GM11168 (cell line): Measurements from ENCODE around the gene AGBL1.

Source experiments
- in situ Hi-C: fragments of 300-500 bp; cut with MboI; formaldehyde crosslinking; loops from one replicate; pipeline ENCODE4 v1.12.0; 2022; ENCODE audit warnings: low sequenced_read_pairs; ENCODE audit not compliant: unreplicated experiment

The AGBL1 gene

GRCh38 chr15:86556396-86557017 is 476.8 kb downstream of the AGBL1 start:
- in situ Hi-C loops, result no loop called here

GRCh38 chr15:86557018-86557550 is 477.4 kb downstream of the AGBL1 start:
- in situ Hi-C loops, result no loop called here

DNA sequence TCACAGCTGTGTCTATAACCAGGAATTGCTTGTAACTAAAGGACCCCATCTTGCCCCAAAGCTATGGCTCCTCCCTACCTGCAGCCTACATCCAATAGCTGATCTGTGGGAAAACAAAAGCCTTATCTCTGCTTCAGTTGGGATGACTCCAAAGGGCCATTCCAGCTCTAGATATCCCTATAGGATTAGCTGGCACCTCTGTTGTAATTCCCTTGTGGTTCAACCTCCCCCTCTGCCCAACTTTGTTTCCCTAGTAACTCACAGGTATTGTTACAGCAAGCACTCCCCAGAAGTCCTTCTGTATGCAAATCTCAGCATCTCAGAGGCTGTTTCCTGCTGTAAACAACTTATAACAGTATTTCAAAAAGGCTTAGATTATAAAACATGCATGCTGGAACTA is 478.6 kb downstream of the AGBL1 start:
- in situ Hi-C loops, result no loop called here

DNA sequence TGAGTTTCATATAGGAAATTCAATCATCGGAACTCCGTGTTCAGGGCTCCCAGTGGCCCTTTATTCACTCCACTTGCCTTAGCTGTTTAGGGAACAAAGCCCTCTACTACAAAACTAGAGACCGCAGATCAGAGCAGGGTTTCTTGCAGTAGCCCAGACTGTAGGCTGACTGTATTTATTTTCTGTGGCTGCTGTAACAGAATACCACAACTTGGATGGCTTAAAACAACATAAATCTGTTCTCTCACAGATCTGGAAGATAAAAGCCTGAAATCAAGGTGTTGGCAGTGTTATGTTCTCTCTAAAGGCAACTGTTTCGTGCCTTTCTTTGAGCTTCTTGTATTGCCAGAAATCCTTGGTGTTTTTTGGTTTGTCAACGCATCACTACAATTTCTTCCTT is 479.0 kb downstream of the AGBL1 start:
- in situ Hi-C loops, result no loop called here

DNA sequence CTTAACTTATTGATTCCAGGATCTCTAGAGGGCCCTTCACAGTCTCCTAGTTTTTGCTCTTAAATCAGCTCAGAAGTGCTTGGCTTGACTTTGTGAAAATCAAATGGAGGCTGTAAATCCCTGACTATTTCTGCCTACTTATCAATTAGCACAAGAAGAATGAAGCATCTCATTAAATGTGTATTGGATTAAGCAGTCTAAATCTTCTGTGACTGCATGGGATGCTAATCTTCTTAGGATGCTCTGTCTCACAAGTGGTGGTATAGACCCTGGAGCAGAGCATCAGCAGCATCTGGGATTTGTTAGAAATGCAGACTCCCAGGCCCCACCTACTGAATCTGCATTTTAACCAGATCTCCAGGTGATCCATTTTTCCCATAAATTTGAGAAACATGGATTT is 488.7 kb downstream of the AGBL1 start:
- in situ Hi-C loops, result no loop called here

DNA sequence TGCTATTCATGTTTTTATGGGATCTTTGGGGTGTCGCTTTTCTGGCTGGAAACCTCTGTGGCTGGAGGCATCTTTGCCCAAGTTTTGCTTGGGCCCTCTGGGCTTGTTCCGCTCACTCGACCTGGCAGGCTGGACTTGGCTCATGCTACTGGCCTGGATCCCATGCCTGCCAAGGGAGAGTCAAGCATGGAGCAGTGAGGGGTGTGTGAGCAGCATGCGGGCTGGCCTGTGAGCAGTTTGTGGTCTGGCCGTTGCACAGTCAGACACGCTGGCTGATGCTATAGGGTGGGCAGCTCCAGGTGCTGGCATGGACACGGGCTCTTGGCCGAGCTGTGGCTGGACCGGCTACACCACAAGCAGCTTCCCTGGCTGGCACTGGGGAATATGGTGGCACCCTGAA is 491.1 kb downstream of the AGBL1 start:
- in situ Hi-C loops, result no loop called here

- in situ Hi-C loops, result no loop called here
These were observed 492.2 kb downstream of the AGBL1 start for GRCh38 chr15:86571873-86572272.

DNA sequence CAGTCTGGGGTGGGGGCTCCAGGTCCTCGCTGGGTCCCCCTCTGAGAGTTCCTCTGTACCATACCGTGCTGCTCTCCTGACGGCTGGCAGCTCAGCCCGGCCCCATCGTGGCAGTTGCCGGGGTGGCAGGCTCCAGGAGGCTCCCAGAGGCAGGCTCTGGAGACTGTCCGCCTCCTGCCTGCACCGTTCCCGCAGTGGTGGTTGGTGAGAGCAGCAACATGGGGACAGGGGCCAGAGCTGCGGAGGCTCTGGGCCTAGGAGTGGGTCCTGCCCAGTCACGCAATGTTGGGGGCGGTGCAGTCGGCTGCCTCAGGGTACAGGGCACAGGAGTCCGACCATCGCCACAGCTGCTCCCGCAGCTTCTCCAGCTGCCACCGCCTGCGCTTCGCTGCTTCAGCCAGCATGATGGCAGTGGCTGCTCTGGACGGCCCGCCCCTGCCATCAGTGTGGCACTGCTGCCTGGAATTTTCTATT is 492.7 kb downstream of the AGBL1 start:
- in situ Hi-C loops, result no loop called here

GRCh38 chr15:86573476-86573875 is 493.8 kb downstream of the AGBL1 start:
- in situ Hi-C loops, result no loop called here

DNA sequence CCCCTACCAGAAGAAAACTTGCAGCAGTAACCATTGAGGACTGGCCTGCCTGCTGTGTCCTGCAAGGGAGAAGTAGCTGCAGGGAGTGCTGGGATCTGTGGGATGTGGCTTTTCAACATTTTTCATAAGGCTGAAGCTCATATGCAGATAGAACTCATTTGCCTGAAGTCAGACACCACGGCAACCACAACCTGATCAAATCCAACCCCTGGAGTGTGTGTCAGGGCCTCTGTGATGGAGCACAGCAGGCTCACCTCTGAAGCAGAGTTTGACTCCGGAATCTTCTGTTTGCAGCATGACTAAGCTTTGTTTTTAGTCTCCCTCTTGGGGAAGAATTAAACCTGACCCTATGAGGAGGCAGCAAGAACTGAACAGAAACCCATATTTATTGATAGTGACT is 508.7 kb downstream of the AGBL1 start:
- in situ Hi-C loops, result no loop called here

DNA sequence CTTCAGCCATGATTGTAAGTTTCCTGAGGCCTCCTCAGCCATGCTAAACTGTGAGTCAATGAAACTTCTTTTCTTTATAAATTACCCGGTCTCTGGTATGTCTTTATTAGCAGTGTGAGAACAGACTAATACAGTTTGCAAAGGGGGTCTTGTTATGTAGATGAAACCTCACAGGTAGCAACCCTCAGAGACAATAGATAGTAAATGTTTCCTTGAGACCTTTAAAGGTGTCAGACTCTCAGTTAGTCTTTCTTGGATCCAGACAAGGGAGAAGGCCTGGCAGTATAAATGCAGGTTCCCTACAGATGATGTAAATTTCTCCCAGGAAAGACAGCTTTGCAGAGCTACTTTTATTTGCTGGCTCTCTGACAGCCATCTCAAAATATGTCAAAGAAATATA is 510.8 kb downstream of the AGBL1 start:
- in situ Hi-C loops, result no loop called here

GRCh38 chr15:86591158-86591557 is 511.5 kb downstream of the AGBL1 start:
- in situ Hi-C loops, result no loop called here

GRCh38 chr15:86591994-86592735 is 512.5 kb downstream of the AGBL1 start:
- in situ Hi-C loops, result no loop called here

- in situ Hi-C loops, result no loop called here
These were observed 516.1 kb downstream of the AGBL1 start for GRCh38 chr15:86595741-86596140.

- in situ Hi-C loops, result no loop called here
These were observed 523.8 kb downstream of the AGBL1 start for GRCh38 chr15:86603466-86603865.

- in situ Hi-C loops, result no loop called here
These were observed 529.0 kb downstream of the AGBL1 start for GRCh38 chr15:86608461-86609205.

DNA sequence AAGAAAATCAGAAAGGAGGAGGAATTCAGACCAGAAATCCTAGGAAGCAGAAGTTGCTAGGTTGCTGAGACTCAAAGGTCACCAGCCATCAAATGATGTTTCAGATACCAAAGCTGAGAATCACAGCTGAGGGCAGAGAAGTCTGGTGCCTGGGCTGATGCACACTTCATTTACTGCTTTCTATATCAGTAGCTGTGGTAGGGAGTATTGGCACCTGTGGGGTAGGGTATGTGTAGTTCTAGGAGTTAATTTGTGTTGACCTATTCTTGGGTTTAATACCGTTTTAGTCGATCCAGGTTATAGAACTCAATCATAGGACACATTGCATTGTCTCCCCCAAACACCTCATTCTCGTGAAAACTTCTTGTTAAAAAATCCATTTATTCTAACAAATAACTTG is 529.6 kb downstream of the AGBL1 start:
- in situ Hi-C loops, result no loop called here

DNA sequence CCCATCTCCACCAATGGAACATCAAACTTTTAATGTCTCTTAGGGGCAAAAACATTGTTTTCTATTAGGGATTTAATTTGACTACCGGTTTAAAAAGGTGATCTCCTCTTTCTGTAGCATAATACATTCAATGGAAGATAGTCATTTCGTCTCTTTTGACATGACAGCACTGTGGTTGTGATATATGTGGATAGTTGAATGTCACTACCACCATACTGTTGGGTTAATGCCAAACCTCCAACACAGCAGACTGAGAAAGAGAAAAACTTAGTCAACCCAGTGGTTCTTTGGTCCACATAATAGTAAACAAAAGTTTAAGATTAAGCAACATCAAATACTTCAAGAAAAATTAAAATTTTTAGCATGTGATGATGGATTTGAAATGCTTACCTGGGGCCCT is 530.4 kb downstream of the AGBL1 start:
- in situ Hi-C loops, result no loop called here

GRCh38 chr15:86611417-86612040 is 531.9 kb downstream of the AGBL1 start:
- in situ Hi-C loops, result no loop called here

DNA sequence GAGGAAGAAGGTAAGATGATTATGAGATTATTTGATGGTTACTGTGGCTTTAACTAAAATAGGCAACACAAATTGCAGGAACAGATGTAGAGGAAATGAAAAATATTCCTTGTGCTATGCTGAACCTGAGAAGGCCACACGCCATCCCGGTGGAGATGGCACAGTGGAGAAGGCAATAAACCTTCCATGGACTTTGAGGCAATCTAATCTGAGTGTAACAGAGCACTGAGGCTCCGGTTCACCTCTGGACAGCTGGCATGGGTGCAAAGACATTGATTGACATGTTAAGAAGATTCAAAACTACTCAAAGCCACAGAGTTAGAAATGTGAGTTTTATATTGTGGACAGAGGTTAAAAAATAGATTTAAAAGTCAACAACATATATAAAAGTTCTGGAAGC is 535.7 kb downstream of the AGBL1 start:
- in situ Hi-C loops, result no loop called here

- in situ Hi-C loops, result no loop called here
These were observed 536.1 kb downstream of the AGBL1 start for GRCh38 chr15:86615816-86616215.
